ENCODE measurements around the gene ONECUT3. TPM values are rescaled to one million over a fixed set of nuclear protein-coding genes. Genes with fewer than 3 reads are reported as not detected.

ONECUT3 gene
- total and polyA plus RNA-seq, 4 donors, result not detected

- Histone ChIP-seq H3K27ac (ENCODE audit: low read depth in 1 of 2, low read length in 2 of 2) (no peak overlapping the region), H3K36me3 (ENCODE audit: control insufficient read depth in 4 of 4, insufficient read depth in 3 of 4, low read depth in 1 of 4, low read length in 3 of 4) (peaks cover 0 to 1% (median 0%) of the 10 kb centered on the region in 4 donors), H3K27me3 (ENCODE audit: control insufficient read depth in 4 of 4, insufficient read depth in 4 of 4, low read length in 3 of 4) (peaks cover 0 to 2% (median 0%) of the 10 kb centered on the region in 4 donors), H3K4me1 (ENCODE audit: control insufficient read depth in 4 of 4, insufficient read depth in 4 of 4, low read length in 3 of 4) (peaks cover 0 to 5% (median 3%) of the 10 kb centered on the region in 4 donors), H3K4me3 (ENCODE audit: low read depth in 1 of 3, low read length in 3 of 3) (no peak overlapping the region), H3K9ac (ENCODE audit: low read depth in 1 of 2, low read length in 2 of 2) (no peak overlapping the region), H3K9me3 (ENCODE audit: control insufficient read depth in 4 of 4, low read length in 3 of 4) (no peaks in the 10 kb centered on the region)
- TF ChIP-seq FOXA1 (IDR thresholded peaks at IDR 0.05) (no peak), SP1 (IDR thresholded peaks at IDR 0.05) (no peak), RAD21 (IDR thresholded peaks at IDR 0.05) (no peak), NR2F2 (IDR thresholded peaks at IDR 0.05) (no peak), HNF4A (conservative IDR thresholded peaks at IDR 0.05) (no peak), JUND (IDR thresholded peaks at IDR 0.05) (no peak), ATF3 (IDR thresholded peaks at IDR 0.05) (no peak), RXRA (IDR thresholded peaks at IDR 0.05) (no peak), MAX (IDR thresholded peaks at IDR 0.05) (no peak), TAF1 (conservative IDR thresholded peaks at IDR 0.05) (no peak), CTCF (IDR thresholded peaks at IDR 0.05; ENCODE audit: low read depth, low read length, missing input control) (no peak), HNF4G (IDR thresholded peaks at IDR 0.05) (no peak), GABPA (IDR thresholded peaks at IDR 0.05 in 1 of 2, conservative IDR thresholded peaks at IDR 0.05 in 1 of 2) (no peak), ZBTB33 (IDR thresholded peaks at IDR 0.05) (no peak), YY1 (IDR thresholded peaks at IDR 0.05) (no peak), FOXA2 (IDR thresholded peaks at IDR 0.05) (no peak), REST (IDR thresholded peaks at IDR 0.05) (no peak), EGR1 (IDR thresholded peaks at IDR 0.05; ENCODE audit: low read depth in 2 of 2) (no peak)
- DNase-seq (ENCODE audit: low spot score), result no peak
- WGBS, result 88% methylated on average over 36 of the region's 36 CpGs
Observed at GRCh38 chr19:1799695-1800342, 46.5 kb downstream of the ONECUT3 start.

All from liver (tissue), 9 donors.